PC-3 (cell line): ENCODE results near the gene SMC6. TPM values are rescaled to one million over a fixed set of nuclear protein-coding genes. Genes with fewer than 3 reads are reported as not detected.

Experiments
- ATAC-seq: fragments of 200-7000 bp; cut with Tn5 transposase; 2 replicates; pipeline ENCODE4 v1.9.1; 2020; ENCODE audit warnings: mild to moderate bottlenecking, moderate library complexity
- BruUV-seq: library from RNA; stranded (reverse); fragments of 400-500 nt; replicated peaks from 2 replicates; lab custom pipeline; 2021; lab: Mats Ljungman, UMichigan
- CTCF ChIA-PET: fragments of 300-600 bp; sonication (Branson Sonifier 250); formaldehyde crosslinking; loops from one replicate; lab custom pipeline; 2022; ENCODE audit warnings: antibody characterized with exemption; lab: Charles Lee
- POLR2A ChIA-PET: fragments of 300-600 bp; sonication (Branson Sonifier 250); formaldehyde crosslinking; loops from one replicate; lab custom pipeline; 2022; ENCODE audit warnings: antibody characterized with exemption; ENCODE audit not compliant: unreplicated experiment; lab: Charles Lee
- DNase-seq: peaks from one replicate; pipeline ENCODE4 v3.0.0-alpha.2; 2015
- H2AFZ ChIP-seq: fragments of 300-600 bp; sonication (generic); 2 replicates; pipeline ENCODE4 v1.6.0; 2016; ENCODE audit warnings: antibody characterized with exemption, low read length
- H3F3A ChIP-seq: fragments of 300-600 bp; sonication (generic); one replicate; pipeline ENCODE4 v1.6.0; 2017; ENCODE audit warnings: antibody characterized with exemption, low read length, control low read depth, mild to moderate bottlenecking; ENCODE audit not compliant: unreplicated experiment
- H3K27ac ChIP-seq: fragments of 300-600 bp; sonication (generic); 2 replicates; pipeline ENCODE4 v1.5.1; 2016; ENCODE audit warnings: mild to moderate bottlenecking, low read length
- H3K27me3 ChIP-seq: fragments of 300-600 bp; sonication (generic); 2 replicates; pipeline ENCODE4 v1.6.1; 2016; ENCODE audit warnings: low read length, mixed read lengths
- H3K36me3 ChIP-seq: fragments of 300-600 bp; sonication (generic); 2 replicates; pipeline ENCODE4 v1.6.1; 2016; ENCODE audit warnings: low read depth, mixed run types, low read length, mixed read lengths
- H3K4me1 ChIP-seq: fragments of 300-600 bp; sonication (generic); 2 replicates; pipeline ENCODE4 v1.5.1; 2016; ENCODE audit warnings: low read length; ENCODE audit not compliant: insufficient read depth
- H3K4me2 ChIP-seq: fragments of 300-600 bp; sonication (generic); 2 replicates; pipeline ENCODE4 v1.6.0; 2016; ENCODE audit warnings: low read length
- H3K4me3 ChIP-seq: fragments of 300-600 bp; sonication (generic); 2 replicates; pipeline ENCODE4 v1.5.1; 2016; ENCODE audit warnings: mild to moderate bottlenecking, low read length, mixed read lengths
- H3K79me2 ChIP-seq: fragments of 300-600 bp; sonication (generic); 2 replicates; pipeline ENCODE4 v1.6.1; 2017; ENCODE audit warnings: low read length, mixed read lengths
- H3K9ac ChIP-seq: fragments of 300-600 bp; sonication (generic); 2 replicates; pipeline ENCODE4 v1.6.0; 2016; ENCODE audit warnings: mild to moderate bottlenecking, low read length
- H3K9me2 ChIP-seq: fragments of 300-600 bp; sonication (generic); replicated peaks from 2 replicates; pipeline ENCODE4 v1.6.1; 2016; ENCODE audit warnings: mixed run types, low read length, mixed read lengths
- H3K9me3 ChIP-seq: fragments of 300-600 bp; sonication (generic); 2 replicates; pipeline ENCODE4 v1.6.1; 2016; ENCODE audit warnings: low read length, mixed read lengths
- H4K20me1 ChIP-seq: fragments of 300-600 bp; sonication (generic); 2 replicates; pipeline ENCODE4 v1.6.1; 2016; ENCODE audit warnings: low read length, mixed read lengths
- CTCF ChIP-seq: fragments of 300-600 bp; sonication (generic); conservative IDR thresholded peaks from 2 replicates; pipeline ENCODE4 v1.5.1; 2017; ENCODE audit warnings: antibody characterized with exemption, low read depth, mild to moderate bottlenecking, low read length
- EZH2 ChIP-seq: fragments of 300-600 bp; sonication (generic); IDR thresholded peaks from one replicate; pipeline ENCODE4 v1.6.1; 2017; ENCODE audit warnings: antibody characterized with exemption, mild to moderate bottlenecking, low read length; ENCODE audit not compliant: unreplicated experiment
- EZH2phosphoT487 ChIP-seq: fragments of 300-600 bp; sonication (generic); IDR thresholded peaks from 2 replicates; pipeline ENCODE4 v1.6.1; 2018; ENCODE audit warnings: mild to moderate bottlenecking, antibody characterized with exemption, low read length, borderline replicate concordance
- intact Hi-C: fragments of 100-400 bp; cut with micrococcal nuclease; formaldehyde crosslinking; loops from 2 replicates; pipeline ENCODE4 v1.9.0; 2023
- total RNA-seq: library from RNA; depleted of rRNA; stranded (reverse); fragments of >200 nt; gene quantifications from 2 replicates; pipeline ENCODE4 v1.2.3, GENCODE V29; 2014

The SMC6 gene
- total RNA-seq, 1 experiment from 2014 or later: 15.6 TPM

- POLR2A ChIA-PET: no interaction called here
Measured at GRCh38 chr2:17763641-17764333, 10.2 kb upstream of the SMC6 start.

GRCh38 chr2:17762451-17762850, 8.8 kb upstream of the SMC6 start:
- H3K9me3 ChIP-seq: no peaks in the 10 kb centered on the region
- H3F3A ChIP-seq: no peaks in the 10 kb centered on the region
- no peaks in the 10 kb centered on the region for H3K9me2 ChIP-seq
- no peak overlapping the region for H3K27ac ChIP-seq
- H3K36me3 ChIP-seq: peaks cover 27% of the 10 kb centered on the region; the same call in 1 of the 2 replicates
- H4K20me1 ChIP-seq: no peaks in the 10 kb centered on the region
- H3K4me1 ChIP-seq: peaks cover 2% of the 10 kb centered on the region; the same call in 1 of the 2 replicates
- H2AFZ ChIP-seq: no peak overlapping the region
- TF ChIP-seq EZH2 (no peak), EZH2phosphoT487 (no peak), CTCF (no peak)
- H3K4me3 ChIP-seq: no peak overlapping the region
- CTCF ChIA-PET: no interaction called here
- peaks cover 29% of the 10 kb centered on the region for H3K79me2 ChIP-seq
- H3K27me3 ChIP-seq: no peaks in the 10 kb centered on the region
- BruUV-seq: no TSS peak
- ATAC-seq (no peak), DNase-seq (no peak)
- H3K4me2 ChIP-seq: no peak overlapping the region
- no peak overlapping the region for H3K9ac ChIP-seq
- POLR2A ChIA-PET: no interaction called here
- intact Hi-C loops: no loop called here

More at GRCh38 chr2:17763641-17764333, 10.2 kb upstream of the SMC6 start:
- H3K4me2 ChIP-seq: no peak overlapping the region
- ATAC-seq: no peak
- peaks cover 32% of the 10 kb centered on the region; the same call in 1 of the 2 replicates for H3K36me3 ChIP-seq
- no peak overlapping the region for H3K9ac ChIP-seq
- H3K4me1 ChIP-seq: no peaks in the 10 kb centered on the region
- BruUV-seq: no TSS peak
- peaks cover 16% of the 10 kb centered on the region for H3K79me2 ChIP-seq
- no peaks in the 10 kb centered on the region for H3K9me3 ChIP-seq
- CTCF ChIA-PET: no interaction called here
- no peak for DNase-seq
- no peak overlapping the region for H3K4me3 ChIP-seq
- no peaks in the 10 kb centered on the region for H3K27me3 ChIP-seq
- no peak overlapping the region for H3K27ac ChIP-seq
- intact Hi-C loops: no loop called here
- no peak for TF ChIP-seq CTCF
- TF ChIP-seq EZH2: no peak
- no peak for TF ChIP-seq EZH2phosphoT487
- no peaks in the 10 kb centered on the region for H3K9me2 ChIP-seq
- no peaks in the 10 kb centered on the region for H4K20me1 ChIP-seq
- H2AFZ ChIP-seq: no peak overlapping the region
- no peaks in the 10 kb centered on the region for H3F3A ChIP-seq

GRCh38 chr2:17759805-17760204, 6.2 kb upstream of the SMC6 start:
- ChIA-PET CTCF (no interaction called here), POLR2A (no interaction called here)
- BruUV-seq: no TSS peak
- H3K9me3 ChIP-seq: no peaks in the 10 kb centered on the region
- DNase-seq (no peak), ATAC-seq (no peak)
- H3K9me2 ChIP-seq: no peaks in the 10 kb centered on the region
- peaks cover 4% of the 10 kb centered on the region; the same call in 1 of the 2 replicates for H4K20me1 ChIP-seq
- no peak overlapping the region for H2AFZ ChIP-seq
- H3K36me3 ChIP-seq: peaks cover 18% of the 10 kb centered on the region; the same call in 1 of the 2 replicates
- no peaks in the 10 kb centered on the region for H3K27me3 ChIP-seq
- H3K79me2 ChIP-seq: peaks cover 55% of the 10 kb centered on the region
- no peak overlapping the region for H3K27ac ChIP-seq
- no peak overlapping the region for H3K9ac ChIP-seq
- no peak overlapping the region for H3K4me2 ChIP-seq
- H3K4me1 ChIP-seq: peaks cover 23% of the 10 kb centered on the region
- H3K4me3 ChIP-seq: no peak overlapping the region
- H3F3A ChIP-seq: no peaks in the 10 kb centered on the region
- TF ChIP-seq EZH2 (no peak), EZH2phosphoT487 (no peak), CTCF (no peak)
- intact Hi-C loops: no loop called here
